ENCODE data around the gene RPL41. TPM values are rescaled to one million over a fixed set of nuclear protein-coding genes. Genes with fewer than 3 reads are reported as not detected.
A peak's percentile ranks its signal among the peaks of the same experiment; 100 is the strongest.

RPL41 gene
- total RNA-seq, 1 donor from 2014 or later = 4,478 TPM

- H3K4me3 Mint-ChIP-seq = peak overlapping the region; percentile 52
- H3K27me3 Mint-ChIP-seq (ENCODE audit: low read depth) = no peaks in the 10 kb centered on the region
- no peak overlapping the region for H3K27ac Mint-ChIP-seq (ENCODE audit: unreplicated experiment)
- TF ChIP-seq, protein P1, sequence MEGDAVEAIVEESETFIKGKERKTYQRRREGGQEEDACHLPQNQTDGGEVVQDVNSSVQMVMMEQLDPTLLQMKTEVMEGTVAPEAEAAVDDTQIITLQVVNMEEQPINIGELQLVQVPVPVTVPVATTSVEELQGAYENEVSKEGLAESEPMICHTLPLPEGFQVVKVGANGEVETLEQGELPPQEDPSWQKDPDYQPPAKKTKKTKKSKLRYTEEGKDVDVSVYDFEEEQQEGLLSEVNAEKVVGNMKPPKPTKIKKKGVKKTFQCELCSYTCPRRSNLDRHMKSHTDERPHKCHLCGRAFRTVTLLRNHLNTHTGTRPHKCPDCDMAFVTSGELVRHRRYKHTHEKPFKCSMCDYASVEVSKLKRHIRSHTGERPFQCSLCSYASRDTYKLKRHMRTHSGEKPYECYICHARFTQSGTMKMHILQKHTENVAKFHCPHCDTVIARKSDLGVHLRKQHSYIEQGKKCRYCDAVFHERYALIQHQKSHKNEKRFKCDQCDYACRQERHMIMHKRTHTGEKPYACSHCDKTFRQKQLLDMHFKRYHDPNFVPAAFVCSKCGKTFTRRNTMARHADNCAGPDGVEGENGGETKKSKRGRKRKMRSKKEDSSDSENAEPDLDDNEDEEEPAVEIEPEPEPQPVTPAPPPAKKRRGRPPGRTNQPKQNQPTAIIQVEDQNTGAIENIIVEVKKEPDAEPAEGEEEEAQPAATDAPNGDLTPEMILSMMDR (conservative IDR thresholded peaks at IDR 0.05) = no peak
- peaks cover 9% of the 10 kb centered on the region for H3K4me1 Mint-ChIP-seq
- peaks cover 19% of the 10 kb centered on the region for H3K36me3 Mint-ChIP-seq (ENCODE audit: low read depth)
- H3K9me3 Mint-ChIP-seq = no peaks in the 10 kb centered on the region
- DNase-seq (ENCODE audit: low read depth, low spot score) = no peak
Measured at GRCh38 chr12:56146492-56147460, 30.3 kb downstream of the RPL41 start.

DNA sequence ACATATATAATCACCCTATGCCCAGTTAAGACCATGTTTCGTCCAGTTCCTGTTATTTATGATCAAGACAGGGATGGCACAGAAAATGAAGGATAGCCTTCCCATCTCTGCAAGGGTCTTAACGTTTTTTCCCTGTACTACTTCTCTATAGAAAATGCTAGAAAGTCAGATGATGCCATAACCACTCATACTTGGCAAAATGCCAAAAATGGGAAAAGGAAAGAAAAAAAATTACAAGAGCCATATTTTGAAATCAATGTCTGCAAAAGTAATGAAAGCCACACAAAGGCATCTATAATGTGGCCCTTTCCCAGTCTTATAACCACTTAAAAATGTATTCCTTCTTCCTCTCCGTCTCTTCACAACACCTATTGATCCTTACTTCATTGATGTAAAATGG, 34.1 kb downstream of the RPL41 start:
- no peaks in the 10 kb centered on the region for H3K27me3 Mint-ChIP-seq (ENCODE audit: low read depth)

DNA sequence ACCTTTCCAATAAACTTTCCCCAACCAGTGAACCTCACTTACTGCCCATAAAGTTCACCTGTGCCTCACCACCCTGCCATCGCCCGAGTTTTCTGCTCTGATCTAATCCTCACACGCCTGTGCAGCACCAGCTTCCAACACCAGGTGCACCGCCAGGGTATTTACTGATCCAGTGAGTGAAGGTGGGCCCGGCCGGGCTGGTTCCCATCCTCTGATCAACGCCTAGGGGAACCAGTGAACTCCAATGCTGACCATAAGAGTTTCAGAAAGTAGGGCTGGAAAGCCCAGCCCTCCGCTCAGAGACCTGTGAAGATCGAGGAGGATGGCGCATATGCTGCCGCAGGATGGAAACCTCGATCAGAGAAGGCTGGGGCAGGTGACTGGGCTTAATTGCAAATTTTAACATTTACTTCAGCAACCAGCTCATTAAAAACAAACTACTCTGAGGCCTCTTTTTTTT, 35.3 kb downstream of the RPL41 start:
- peaks cover 7% of the 10 kb centered on the region for H3K36me3 Mint-ChIP-seq (ENCODE audit: low read depth)
- TF ChIP-seq, protein P1 (conservative IDR thresholded peaks at IDR 0.05) = peak; percentile 65
- H3K27ac Mint-ChIP-seq (ENCODE audit: unreplicated experiment) = peak overlapping the region; percentile 94
- no peaks in the 10 kb centered on the region for H3K27me3 Mint-ChIP-seq (ENCODE audit: low read depth)
- peak overlapping the region; percentile 98 for H3K4me3 Mint-ChIP-seq
- peaks cover 46% of the 10 kb centered on the region for H3K4me1 Mint-ChIP-seq
- no peaks in the 10 kb centered on the region for H3K9me3 Mint-ChIP-seq
- DNase-seq (ENCODE audit: low read depth, low spot score) = no peak

More for the DNA sequence above, 34.1 kb downstream of the RPL41 start:
- H3K36me3 Mint-ChIP-seq (ENCODE audit: low read depth) = peaks cover 5% of the 10 kb centered on the region
- no peaks in the 10 kb centered on the region for H3K9me3 Mint-ChIP-seq
- H3K27ac Mint-ChIP-seq (ENCODE audit: unreplicated experiment) = no peak overlapping the region
- H3K4me1 Mint-ChIP-seq = peaks cover 44% of the 10 kb centered on the region
- TF ChIP-seq, protein P1 (conservative IDR thresholded peaks at IDR 0.05) = no peak
- peak overlapping the region; percentile 98 for H3K4me3 Mint-ChIP-seq
- no peak for DNase-seq (ENCODE audit: low read depth, low spot score)

DNA sequence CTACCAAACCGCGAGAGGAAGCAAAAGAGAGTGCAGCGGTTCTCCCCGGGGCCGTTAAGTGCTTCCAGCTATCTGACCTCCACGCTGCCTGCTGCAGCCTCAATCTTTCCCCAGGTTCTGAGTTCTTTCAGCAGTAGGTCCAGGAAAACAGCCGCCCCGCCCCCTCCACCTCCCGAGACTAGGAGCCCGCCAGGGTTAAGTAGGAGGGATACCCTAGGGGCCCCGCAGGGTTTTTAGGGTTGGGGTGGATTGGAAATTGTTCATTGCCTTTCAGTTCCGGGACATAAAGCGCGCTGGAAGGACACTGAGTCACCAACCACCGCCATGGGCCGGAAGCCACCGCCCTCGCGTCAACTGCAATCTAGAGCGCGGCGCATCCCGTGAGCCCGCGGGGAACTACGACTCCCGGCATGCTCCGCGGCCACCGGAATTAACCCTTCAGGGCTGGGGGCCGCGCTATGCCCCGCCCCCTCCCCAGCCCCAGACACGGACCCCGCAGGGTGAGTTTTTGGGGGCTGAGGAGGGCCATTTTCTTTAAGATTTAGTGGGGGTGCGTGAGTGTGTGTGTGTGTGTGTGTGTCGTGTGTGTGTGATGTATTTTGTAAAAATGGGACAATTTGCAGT, 35.8 kb downstream of the RPL41 start, which contains the start of gene MYL6B:
Gene MYL6B (plus strand): TSS at position 456 of the 624 bp plus-strand sequence. CDS start 1,332 bp downstream, outside the sequence.
- Mint-ChIP-seq H3K27me3 (ENCODE audit: low read depth) (no peaks in the 10 kb centered on the region), H3K36me3 (ENCODE audit: low read depth) (peaks cover 7% of the 10 kb centered on the region), H3K27ac (ENCODE audit: unreplicated experiment) (peak within 1 kb of the TSS; percentile 94), H3K9me3 (no peaks in the 10 kb centered on the region), H3K4me1 (peaks cover 49% of the 10 kb centered on the region), H3K4me3 (peak within 1 kb of the TSS; percentile 98)
- TF ChIP-seq, protein P1 (conservative IDR thresholded peaks at IDR 0.05) = no peak
- peak; percentile 81 for DNase-seq (ENCODE audit: low read depth, low spot score)

- DNase-seq (ENCODE audit: low read depth, low spot score) = no peak
- Mint-ChIP-seq H3K27me3 (ENCODE audit: low read depth) (peaks cover under 1% of the 10 kb centered on the region), H3K4me3 (peak overlapping the region; percentile 98), H3K9me3 (no peaks in the 10 kb centered on the region), H3K36me3 (ENCODE audit: low read depth) (peaks cover 8% of the 10 kb centered on the region), H3K27ac (ENCODE audit: unreplicated experiment) (peak overlapping the region; percentile 94), H3K4me1 (peaks cover 57% of the 10 kb centered on the region)
- TF ChIP-seq, protein P1 (conservative IDR thresholded peaks at IDR 0.05) = no peak
Measured at GRCh38 chr12:56152756-56153677, 36.6 kb downstream of the RPL41 start.

Measured in neural crest cell (in vitro differentiated cells).